Loucy (cell line): ENCODE results near the gene ITGB7.

Experiments used
- H2AFZ ChIP-seq: fragments of 200-600 bp; sonication (generic); 2 replicates; pipeline ENCODE4 v1.6.0; 2016; ENCODE audit warnings: antibody characterized with exemption, mild to moderate bottlenecking, low read length, moderate library complexity
- H3F3A ChIP-seq: fragments of 200-600 bp; 2 replicates; pipeline ENCODE4 v1.6.0; 2016; ENCODE audit warnings: antibody characterized with exemption, low read depth, mild to moderate bottlenecking
- H3K27me3 ChIP-seq: fragments of 200-600 bp; sonication (generic); 2 replicates; pipeline ENCODE4 v1.6.1; 2014; ENCODE audit warnings: low read length, mild to moderate bottlenecking; ENCODE audit not compliant: insufficient read depth, poor library complexity, severe bottlenecking
- H3K36me3 ChIP-seq: fragments of 200-600 bp; sonication (generic); 2 replicates; pipeline ENCODE4 v1.6.1; 2016; ENCODE audit warnings: low read length; ENCODE audit not compliant: insufficient read depth
- H3K4me1 ChIP-seq: fragments of 200-600 bp; sonication (generic); 2 replicates; pipeline ENCODE4 v1.5.1; 2014; ENCODE audit warnings: low read length, mild to moderate bottlenecking; ENCODE audit not compliant: insufficient read depth, poor library complexity, severe bottlenecking
- H3K4me2 ChIP-seq: fragments of 200-600 bp; sonication (generic); 2 replicates; pipeline ENCODE4 v1.6.0; 2014; ENCODE audit warnings: antibody characterized with exemption, low read length, low read depth, mild to moderate bottlenecking; ENCODE audit not compliant: poor library complexity, severe bottlenecking
- H3K4me3 ChIP-seq: fragments of 200-600 bp; sonication (generic); 2 replicates; pipeline ENCODE4 v1.5.1; 2014; ENCODE audit warnings: low read length, mild to moderate bottlenecking, mixed read lengths; ENCODE audit not compliant: poor library complexity, severe bottlenecking
- H3K79me2 ChIP-seq: fragments of 200-600 bp; sonication (generic); 2 replicates; pipeline ENCODE4 v1.6.1; 2014; ENCODE audit warnings: low read length; ENCODE audit not compliant: insufficient read depth
- H3K9ac ChIP-seq: fragments of 200-600 bp; sonication (generic); 2 replicates; pipeline ENCODE4 v1.6.0; 2014; ENCODE audit warnings: mild to moderate bottlenecking, low read depth, low read length, moderate library complexity; ENCODE audit not compliant: poor library complexity, severe bottlenecking
- H3K9me2 ChIP-seq: fragments of 200-600 bp; sonication (generic); replicated peaks from 2 replicates; pipeline ENCODE4 v1.6.1; 2016; ENCODE audit warnings: low read depth, low read length, mixed read lengths
- H3K9me3 ChIP-seq: fragments of 200-600 bp; sonication (generic); 2 replicates; pipeline ENCODE4 v1.6.1; 2014; ENCODE audit warnings: mild to moderate bottlenecking, antibody characterized with exemption, low read length, low read depth; ENCODE audit not compliant: insufficient read depth
- H4K20me1 ChIP-seq: fragments of 200-600 bp; sonication (generic); 2 replicates; pipeline ENCODE4 v1.6.0; 2014; ENCODE audit warnings: antibody characterized with exemption, low read length, mild to moderate bottlenecking; ENCODE audit not compliant: insufficient read depth, poor library complexity, severe bottlenecking
- EZH2phosphoT487 ChIP-seq: fragments of 200-600 bp; IDR thresholded peaks from 2 replicates; pipeline ENCODE4 v1.6.1; 2018; ENCODE audit warnings: antibody characterized with exemption, mild to moderate bottlenecking, moderate library complexity, borderline replicate concordance
- TF ChIP-seq, protein P1 (sequence below): fragments of 200-600 bp; sonication (generic); conservative IDR thresholded peaks from 2 replicates; pipeline ENCODE4 v1.5.1; 2014; ENCODE audit warnings: mild to moderate bottlenecking, antibody characterized with exemption, low read length

The ITGB7 gene

GRCh38 chr12:53220694-53221202 is 13.7 kb upstream of the ITGB7 start:
- Histone ChIP-seq H3F3A (peaks cover 15% of the 10 kb centered on the region), H3K9me3 (no peaks in the 10 kb centered on the region), H3K79me2 (no peaks in the 10 kb centered on the region), H3K36me3 (no peaks in the 10 kb centered on the region), H3K4me3 (peak overlapping the region; percentile 87), H3K9ac (peak overlapping the region; percentile 89), H3K9me2 (no peaks in the 10 kb centered on the region), H3K4me1 (peaks cover 53% of the 10 kb centered on the region), H3K27me3 (no peaks in the 10 kb centered on the region), H3K4me2 (peak overlapping the region; percentile 94), H4K20me1 (no peaks in the 10 kb centered on the region), H2AFZ (peak overlapping the region; percentile 100)
- TF ChIP-seq, protein P1, sequence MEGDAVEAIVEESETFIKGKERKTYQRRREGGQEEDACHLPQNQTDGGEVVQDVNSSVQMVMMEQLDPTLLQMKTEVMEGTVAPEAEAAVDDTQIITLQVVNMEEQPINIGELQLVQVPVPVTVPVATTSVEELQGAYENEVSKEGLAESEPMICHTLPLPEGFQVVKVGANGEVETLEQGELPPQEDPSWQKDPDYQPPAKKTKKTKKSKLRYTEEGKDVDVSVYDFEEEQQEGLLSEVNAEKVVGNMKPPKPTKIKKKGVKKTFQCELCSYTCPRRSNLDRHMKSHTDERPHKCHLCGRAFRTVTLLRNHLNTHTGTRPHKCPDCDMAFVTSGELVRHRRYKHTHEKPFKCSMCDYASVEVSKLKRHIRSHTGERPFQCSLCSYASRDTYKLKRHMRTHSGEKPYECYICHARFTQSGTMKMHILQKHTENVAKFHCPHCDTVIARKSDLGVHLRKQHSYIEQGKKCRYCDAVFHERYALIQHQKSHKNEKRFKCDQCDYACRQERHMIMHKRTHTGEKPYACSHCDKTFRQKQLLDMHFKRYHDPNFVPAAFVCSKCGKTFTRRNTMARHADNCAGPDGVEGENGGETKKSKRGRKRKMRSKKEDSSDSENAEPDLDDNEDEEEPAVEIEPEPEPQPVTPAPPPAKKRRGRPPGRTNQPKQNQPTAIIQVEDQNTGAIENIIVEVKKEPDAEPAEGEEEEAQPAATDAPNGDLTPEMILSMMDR = no peak
- TF ChIP-seq EZH2phosphoT487 = no peak

GRCh38 chr12:53219956-53220693 is 13.1 kb upstream of the ITGB7 start:
- Histone ChIP-seq H3K4me1 (peaks cover 53% of the 10 kb centered on the region), H3F3A (peaks cover 15% of the 10 kb centered on the region), H2AFZ (peak overlapping the region; percentile 89), H4K20me1 (no peaks in the 10 kb centered on the region), H3K9me3 (no peaks in the 10 kb centered on the region), H3K9me2 (no peaks in the 10 kb centered on the region), H3K4me3 (peak overlapping the region; percentile 87), H3K79me2 (no peaks in the 10 kb centered on the region), H3K36me3 (no peaks in the 10 kb centered on the region), H3K27me3 (no peaks in the 10 kb centered on the region), H3K9ac (peak overlapping the region; percentile 60), H3K4me2 (peak overlapping the region; percentile 94)
- TF ChIP-seq EZH2phosphoT487 = no peak
- TF ChIP-seq, protein P1 = no peak

- Histone ChIP-seq H3K27me3 (no peaks in the 10 kb centered on the region), H3K9me3 (no peaks in the 10 kb centered on the region), H3K4me3 (peak overlapping the region; percentile 87), H3K4me2 (peak overlapping the region; percentile 94), H4K20me1 (no peaks in the 10 kb centered on the region), H3K79me2 (no peaks in the 10 kb centered on the region), H3K36me3 (no peaks in the 10 kb centered on the region), H3K9me2 (no peaks in the 10 kb centered on the region), H3K9ac (peak overlapping the region; percentile 60), H3F3A (peaks cover 15% of the 10 kb centered on the region), H3K4me1 (peaks cover 47% of the 10 kb centered on the region), H2AFZ (peak overlapping the region; percentile 89)
- TF ChIP-seq, protein P1 = no peak
- TF ChIP-seq EZH2phosphoT487 = no peak
Observed at GRCh38 chr12:53219292-53219955, 12.4 kb upstream of the ITGB7 start.
